NCI-H1694 treated with DMSO at 0.1 percent for 48 hours (cell line): ENCODE measurements around the gene WIPF2.
A peak's percentile ranks its signal among the peaks of the same experiment; 100 is the strongest.

ENCODE experiments used
- DNase-seq: peaks from one replicate; lab custom pipeline; 2025; lab: John Stamatoyannopoulos, UW

WIPF2 gene

DNA sequence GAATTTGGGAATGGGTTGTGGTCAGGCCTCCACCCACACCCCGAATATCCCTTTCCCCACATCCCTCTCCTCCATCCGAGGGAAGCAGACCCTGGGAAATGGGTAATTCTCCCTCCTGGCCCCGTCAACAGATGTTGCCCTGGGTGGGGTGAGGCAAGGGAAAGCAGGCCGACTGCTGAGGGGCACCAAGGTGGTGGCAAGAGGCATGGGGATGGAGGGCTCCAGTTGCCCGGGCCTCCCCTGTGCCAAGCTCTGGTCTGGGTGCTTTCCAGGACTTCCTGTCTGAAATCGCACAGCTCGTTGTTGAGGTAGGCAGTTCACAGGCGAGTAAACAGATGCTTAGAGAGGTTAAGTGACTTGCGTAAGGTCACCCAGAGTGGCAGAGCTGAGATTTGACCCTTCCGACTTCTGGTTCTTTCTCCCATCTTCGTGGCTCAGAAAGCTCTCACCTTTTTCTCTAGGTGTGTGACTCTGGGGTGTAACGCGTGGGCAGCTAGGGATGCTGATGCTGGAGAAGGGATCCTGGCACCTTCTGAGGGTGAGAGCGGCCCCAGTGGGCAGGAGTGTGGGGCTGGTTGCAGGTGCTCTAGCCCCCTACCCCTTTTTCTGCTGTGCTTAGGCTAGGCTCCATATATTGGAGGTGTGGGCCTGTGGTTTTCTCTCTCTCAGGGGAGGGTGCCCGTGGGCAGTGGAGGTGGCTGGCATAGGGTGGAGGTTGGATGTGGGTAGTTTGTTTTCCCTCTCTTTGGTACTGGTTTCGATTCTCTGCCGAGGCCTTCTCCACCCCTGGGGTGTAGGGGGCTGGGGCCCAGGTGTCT is 107.1 kb downstream of the WIPF2 start:
- no peak for DNase-seq

DNA sequence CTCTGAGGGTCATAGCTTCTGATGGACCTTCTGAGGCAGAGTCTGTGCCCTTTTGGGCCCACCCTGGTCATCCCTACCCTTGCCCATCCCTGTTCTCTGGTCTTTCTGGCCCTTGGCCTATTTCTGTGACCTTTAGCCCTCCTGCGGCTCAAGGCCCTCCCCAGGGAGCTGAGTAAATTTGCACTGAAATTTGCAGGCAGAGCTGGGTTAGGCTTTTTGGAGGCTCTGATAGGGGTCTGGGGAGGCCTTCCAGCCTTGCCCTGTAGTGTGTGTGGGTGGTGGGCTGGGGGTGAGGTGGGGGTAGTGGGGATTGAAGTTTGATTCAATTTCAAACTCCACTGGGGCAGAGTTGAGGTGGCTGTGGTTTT is 107.7 kb downstream of the WIPF2 start:
- DNase-seq: no peak

DNA sequence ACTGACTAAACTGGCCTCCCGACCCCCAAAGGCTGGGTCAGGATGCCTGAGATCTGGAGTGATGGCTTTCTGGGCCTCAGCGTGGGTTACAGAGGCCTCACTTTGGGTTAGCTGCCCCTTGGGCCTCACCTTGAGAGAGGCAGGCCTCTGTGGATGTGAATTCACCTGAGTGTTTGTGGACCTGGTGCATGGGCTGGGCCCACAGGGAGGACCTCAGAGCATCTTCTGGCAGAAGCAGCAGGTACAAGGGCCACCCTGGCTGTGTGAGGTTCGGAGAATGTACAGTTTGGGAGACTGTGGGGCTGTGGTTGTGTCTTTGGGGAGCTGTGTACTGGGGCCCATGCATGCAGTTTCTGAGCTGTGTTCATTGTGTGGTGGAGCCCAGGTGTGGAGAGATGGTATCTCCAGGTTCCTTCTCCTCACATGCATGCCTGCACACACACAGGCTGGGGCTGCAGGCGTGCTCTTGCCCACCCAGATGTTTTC is 108.2 kb downstream of the WIPF2 start:
- DNase-seq: no peak

DNA sequence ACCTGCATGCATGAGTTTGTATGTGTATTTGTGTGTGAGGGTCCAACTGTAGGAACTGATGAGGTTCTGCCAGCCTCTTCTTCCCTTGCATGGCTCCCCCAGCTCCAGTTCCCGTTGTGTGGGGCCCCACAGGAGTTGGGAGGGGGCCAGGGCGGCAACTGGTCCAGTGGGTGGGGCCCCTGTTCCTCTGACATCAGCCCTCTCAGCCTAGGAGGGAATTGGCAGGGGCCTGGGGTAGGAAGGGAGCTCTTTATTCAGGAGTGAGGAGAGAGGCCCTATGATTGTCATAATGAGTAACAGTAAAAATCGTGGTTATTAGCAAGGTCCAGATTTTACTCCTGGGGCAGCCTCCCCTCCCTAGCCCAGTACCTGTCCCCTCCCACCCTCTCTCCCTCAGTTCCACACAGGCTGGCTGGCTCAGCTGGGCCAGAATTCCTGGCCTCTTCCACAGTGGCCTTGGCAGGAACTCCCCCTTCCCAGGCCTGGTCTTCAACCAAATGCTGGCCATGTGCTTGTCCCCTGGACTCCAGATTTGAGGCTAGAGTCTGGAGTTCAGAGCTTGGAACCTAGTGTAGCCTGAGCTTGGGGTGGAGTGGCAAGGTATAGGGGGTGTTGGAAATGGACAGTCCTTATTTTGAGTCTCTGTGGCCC is 108.8 kb downstream of the WIPF2 start:
- DNase-seq: no peak

DNA sequence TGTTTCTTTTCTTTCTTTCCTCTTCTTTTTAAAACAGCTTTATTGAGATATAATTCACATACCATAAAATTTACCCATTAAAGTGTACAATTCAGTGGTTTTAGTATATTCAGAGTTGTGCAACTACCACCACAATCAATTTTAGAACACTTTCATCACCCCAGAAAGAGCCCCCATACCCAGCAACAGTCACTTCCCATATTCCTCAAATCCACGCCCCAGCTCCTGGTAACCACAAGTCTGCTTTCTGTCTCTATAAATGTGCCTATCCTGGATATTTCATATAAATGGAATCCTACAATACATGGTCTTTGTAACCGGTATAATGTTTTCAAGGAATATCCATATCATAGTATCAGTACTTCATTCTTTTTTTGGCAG is 109.3 kb downstream of the WIPF2 start:
- no peak for DNase-seq

DNA sequence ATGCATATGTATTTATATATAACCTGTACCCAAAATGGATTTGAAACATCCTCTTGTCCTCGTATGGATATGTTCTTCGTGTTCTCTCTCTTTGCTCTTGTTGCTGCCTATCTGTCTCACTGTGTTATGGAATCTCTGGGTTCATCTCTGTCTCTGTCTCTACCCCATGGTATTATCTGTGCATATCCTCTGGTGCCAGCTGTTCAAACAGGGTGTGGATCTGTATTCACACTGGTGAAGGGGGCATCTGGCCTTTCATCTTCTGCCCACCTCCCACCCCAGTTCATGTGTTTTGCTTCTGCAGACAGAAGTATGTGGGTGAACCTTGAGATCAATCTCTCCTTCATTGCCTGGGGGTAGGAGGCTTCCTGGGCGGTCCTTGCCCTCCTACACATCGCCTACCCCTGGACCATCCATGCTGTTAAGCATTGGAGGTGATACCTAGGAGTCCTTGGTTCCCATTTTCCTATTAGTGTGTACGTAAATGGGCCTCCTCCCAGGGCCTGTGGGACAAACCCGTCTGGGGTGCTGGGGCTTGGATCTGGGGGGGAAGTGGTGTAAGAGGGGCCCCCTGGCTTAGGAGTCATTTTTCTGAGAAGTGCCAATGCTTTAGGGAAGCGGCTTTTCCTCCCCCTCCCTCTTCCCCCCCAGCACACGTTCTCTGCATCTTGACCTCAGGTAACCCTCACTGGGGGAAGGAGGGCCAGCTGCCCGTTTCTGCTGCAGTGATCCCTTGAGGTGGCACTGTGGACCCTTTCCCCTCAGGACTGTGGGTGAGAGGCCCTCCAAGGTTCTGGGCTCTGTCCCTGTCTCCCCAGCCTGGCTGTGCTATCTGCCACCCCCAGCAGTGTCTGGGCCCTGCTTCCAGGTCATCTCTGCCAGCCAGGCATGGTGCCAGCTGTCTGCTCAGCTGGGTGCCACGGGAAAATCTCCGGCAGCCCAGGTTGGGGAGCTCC is 111.0 kb downstream of the WIPF2 start:
- peak; percentile 40 for DNase-seq

DNA sequence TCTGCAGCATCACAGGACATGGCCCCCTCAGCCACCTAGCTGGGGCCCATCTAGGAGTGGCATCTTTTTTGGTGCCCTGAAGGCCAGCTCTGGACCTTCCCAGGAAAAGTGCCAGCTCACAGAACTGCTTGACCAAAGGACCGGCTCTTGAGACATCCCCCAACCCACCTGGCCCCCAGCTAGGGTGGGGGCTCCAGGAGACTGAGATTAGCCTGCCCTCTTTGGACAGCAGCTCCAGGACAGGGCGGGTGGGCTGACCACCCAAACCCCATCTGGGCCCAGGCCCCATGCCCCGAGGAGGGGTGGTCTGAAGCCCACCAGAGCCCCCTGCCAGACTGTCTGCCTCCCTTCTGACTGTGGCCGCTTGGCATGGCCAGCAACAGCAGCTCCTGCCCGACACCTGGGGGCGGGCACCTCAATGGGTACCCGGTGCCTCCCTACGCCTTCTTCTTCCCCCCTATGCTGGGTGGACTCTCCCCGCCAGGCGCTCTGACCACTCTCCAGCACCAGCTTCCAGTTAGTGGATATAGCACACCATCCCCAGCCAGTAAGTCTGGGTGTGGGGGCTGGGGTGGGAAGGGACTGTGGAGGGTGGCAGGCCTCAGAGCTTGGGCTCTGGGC is 111.9 kb downstream of the WIPF2 start:
- DNase-seq: no peak

DNA sequence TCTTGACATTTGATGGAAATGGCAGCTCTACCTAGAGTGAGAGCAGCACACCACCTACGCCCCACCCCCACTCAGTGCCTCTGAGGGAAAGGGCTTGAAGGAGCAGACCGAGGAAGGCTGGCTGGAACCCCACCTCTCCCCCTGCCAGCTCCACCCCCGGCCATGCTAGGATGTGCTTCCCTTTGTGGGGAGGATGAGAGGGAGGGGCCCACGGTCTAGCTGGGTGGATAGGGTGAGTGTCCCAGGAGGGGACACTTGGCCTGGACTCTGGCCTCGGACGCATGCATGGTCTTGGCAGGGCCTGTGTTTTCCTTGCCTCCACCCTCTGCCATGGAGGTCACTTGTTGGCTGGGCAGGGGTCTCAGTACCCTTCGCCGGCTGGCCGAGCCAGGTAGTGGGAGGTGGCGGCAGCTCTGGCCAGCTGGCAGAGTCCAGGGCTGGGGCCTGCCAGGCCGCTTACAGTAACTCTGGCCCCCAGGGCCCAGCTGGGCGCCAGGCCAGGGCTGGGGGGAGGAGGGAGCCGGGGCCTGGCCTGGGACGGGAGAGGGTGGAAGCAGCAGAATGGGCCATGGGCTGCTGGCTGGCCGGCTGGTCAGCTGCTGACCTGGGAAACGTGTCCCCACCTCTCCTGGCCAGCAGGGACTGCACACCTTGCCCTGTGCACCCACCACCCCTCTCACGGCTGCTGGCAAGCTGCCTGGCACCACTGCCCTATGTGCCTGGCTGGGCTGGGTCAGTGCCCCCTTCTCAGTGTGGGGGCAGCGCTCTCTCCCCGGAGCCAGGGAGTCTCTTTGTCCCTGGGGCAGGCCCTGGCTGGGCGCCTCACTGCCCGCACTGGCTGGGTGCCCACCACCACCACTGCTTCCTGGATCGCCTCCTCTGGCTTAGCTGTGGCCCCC is 112.9 kb downstream of the WIPF2 start:
- no peak for DNase-seq
